D721Med (cell line): ENCODE measurements around the gene NYNRIN.

ENCODE experiments used
- DNase-seq: peaks from one replicate; pipeline ENCODE4 v3.0.0; 2011; ENCODE audit warnings: low spot score; ENCODE audit not compliant: insufficient read length
- FAIRE-seq: peaks from 2 replicates; lab custom pipeline; 2011; peaks lifted over from hg19 to GRCh38; lab: Jason Lieb, UNC
- TF ChIP-seq, protein P1 (sequence below): IDR thresholded peaks from 2 replicates; pipeline ENCODE4 v1.5.1; 2012; ENCODE audit warnings: mild to moderate bottlenecking, control low read depth; ENCODE audit not compliant: insufficient read depth; ENCODE audit errors: missing control alignments

NYNRIN gene

DNA sequence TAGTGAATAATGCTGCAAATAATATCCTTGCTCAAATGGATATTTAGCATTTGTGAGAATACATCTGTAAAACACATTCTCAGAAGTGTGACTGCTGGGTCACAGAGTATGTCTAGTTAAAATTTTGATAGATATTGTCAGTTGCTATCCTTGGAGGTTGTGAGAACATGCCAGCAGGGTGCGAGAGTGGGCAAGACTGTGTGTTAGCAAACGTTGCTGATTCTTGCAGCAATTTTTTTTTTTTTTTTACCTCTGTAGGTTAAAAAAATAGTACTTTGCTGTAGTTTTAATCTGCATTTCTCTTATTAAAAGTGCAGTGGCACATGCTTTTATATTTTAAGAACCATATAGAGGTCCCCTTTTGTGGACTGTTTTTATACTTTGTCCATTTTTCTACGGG, 4.5 kb upstream of the NYNRIN start:
- no peak for DNase-seq
- no peak for FAIRE-seq
- TF ChIP-seq, protein P1, sequence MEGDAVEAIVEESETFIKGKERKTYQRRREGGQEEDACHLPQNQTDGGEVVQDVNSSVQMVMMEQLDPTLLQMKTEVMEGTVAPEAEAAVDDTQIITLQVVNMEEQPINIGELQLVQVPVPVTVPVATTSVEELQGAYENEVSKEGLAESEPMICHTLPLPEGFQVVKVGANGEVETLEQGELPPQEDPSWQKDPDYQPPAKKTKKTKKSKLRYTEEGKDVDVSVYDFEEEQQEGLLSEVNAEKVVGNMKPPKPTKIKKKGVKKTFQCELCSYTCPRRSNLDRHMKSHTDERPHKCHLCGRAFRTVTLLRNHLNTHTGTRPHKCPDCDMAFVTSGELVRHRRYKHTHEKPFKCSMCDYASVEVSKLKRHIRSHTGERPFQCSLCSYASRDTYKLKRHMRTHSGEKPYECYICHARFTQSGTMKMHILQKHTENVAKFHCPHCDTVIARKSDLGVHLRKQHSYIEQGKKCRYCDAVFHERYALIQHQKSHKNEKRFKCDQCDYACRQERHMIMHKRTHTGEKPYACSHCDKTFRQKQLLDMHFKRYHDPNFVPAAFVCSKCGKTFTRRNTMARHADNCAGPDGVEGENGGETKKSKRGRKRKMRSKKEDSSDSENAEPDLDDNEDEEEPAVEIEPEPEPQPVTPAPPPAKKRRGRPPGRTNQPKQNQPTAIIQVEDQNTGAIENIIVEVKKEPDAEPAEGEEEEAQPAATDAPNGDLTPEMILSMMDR: no peak

DNA sequence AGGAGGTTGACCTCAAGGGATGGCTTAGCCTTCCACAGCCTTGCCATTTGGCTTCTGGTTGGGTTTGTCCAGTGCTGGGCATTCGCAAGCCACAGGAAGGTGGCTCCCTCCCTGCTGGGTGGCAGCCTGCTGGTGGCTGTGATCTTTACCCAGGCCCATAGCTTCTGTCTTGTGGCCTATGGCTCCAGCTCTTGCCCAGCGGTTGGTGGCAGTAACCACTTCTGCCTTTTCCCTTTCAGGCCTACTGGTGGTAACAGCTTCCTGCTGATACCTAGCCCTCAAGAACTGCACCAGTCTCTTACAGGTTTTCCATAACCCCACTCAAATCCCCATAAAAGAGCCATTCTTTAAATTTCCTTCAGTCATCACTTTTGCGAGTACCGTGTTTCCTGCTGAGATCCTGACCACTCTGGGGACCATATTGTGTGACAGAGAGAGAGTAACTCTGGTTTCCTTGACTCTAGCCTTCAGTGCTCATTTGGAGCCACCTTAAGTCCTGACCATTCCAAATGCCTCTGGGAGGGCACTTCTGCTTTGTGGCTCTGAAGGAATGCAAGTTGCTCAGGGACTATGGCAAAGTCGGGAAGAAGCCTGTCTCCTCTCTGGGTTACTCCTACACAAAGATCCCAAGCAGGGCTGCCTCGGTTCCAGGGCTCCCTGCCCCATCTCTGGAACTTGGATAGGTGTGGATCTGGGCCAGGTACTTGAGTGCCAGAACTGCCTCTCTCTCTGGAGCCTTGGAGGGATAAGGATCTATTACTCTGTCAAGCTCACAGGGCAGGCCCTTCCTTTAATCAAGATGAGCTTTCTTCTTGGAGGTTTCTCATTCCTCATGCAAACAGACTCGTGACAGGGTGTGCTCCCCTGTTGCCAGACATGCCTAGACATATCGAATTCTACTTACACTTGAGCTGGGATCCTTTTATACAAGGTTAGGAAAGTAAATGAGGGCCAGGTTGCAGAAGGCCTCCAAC, 2.9 kb upstream of the NYNRIN start:
- TF ChIP-seq, protein P1: no peak
- no peak for DNase-seq
- no peak for FAIRE-seq

DNA sequence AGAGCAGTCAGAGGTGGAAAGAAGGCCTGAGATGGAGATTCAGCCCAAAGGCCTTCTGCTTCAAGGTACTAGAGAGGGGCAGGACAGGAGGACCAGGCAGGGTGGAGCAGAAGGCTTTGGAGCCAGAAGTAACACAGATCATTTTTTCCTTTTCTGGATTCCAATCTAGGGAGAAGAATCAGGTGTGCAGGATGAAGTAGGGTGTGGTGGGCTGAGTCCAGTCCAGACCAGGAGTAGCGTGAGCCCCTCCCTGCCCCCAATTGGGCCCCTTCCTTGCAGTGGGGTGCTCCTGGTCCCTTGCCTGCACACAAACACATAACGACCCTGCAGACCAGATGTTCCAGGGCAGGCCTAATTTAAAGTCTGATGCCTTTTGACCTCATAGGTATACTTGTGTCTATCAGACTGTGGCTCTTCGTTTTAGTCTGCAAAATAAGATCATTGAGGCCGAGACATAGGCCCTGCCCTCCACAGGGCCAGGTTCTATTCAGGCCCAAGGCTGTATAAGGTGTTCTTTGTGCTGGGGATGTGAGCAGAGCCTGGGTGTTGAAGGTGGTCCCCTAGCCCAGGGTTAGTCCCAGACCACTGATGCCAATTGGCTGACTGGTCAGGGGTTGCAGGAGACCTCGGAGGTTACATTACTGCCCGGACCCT, 1.0 kb upstream of the NYNRIN start:
- DNase-seq: no peak
- FAIRE-seq: no peak
- TF ChIP-seq, protein P1: no peak

DNA sequence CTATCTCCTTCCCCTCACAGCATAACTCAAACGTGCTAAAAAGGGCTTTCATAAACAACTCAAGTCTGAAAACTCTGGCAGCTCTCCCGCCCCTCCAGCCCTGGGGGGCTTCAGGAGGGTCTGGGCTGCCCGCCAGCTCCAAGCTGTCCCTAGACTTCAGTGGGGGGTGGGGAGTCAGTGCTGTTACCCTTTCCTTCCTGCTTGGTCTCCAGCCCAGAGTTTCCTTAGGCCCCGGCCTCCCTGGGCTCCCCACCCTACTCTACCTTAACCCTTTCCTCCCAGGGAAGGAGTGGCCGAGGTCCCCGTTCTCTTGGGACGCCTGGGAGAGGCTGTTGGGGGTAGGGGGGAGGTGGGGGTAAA, 530 bp upstream of the NYNRIN start:
- DNase-seq: no peak
- TF ChIP-seq, protein P1: no peak
- FAIRE-seq: no peak

DNA sequence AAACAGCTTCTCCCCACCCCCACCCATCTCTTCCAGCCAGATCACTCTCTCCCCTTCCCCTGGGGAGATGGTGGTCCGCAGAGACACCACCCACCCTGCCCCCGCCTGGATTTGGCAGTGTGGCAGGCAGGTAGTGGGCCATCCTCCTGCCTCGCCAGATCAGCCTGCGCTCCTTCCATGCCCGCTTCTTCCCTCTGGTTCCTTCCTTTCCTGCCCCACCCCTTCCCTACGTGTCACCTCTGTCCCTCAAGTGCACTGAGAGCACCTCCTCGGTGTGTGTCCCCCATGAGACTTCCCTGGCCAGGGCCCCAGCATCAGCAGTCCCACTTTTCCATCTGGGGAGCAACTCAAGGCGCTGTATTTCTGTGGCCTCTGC, 632 bp downstream of the NYNRIN start:
- FAIRE-seq (no peak), DNase-seq (no peak)
- TF ChIP-seq, protein P1: no peak

DNA sequence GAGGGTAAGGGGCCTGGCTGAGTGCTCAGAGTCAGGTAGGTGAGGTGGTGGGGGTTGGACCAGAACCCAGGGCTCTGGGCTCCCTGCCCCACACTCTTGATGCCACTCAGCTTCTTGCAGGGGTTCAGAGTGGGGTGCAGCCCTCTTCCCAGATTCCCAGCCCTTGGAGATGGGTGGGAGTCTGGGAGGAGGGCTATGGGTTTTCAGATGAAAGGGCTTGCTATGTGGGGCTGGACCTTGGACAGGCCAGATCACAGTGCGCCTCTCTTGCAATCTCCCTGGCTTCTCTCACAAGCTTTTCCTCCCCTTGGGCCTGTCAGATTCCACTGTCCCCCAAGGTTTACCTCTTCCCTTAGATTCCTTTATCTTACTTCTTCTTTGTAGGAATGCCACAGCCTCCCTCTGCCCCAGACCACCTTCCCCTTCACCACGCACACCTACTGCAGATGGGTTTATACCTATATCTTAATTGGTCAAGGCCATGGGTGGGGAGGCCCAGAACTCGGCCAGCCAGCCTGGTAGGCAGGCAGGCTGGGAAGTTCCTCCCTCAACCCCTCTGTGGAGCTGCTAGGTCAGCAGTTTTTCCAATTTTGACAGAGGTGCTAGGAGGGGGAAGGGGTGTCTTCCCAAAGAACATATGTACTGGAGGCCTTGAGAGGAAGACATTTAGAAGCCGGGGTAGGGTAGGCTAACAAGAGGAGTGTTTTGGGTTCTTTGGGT, 1.4 kb downstream of the NYNRIN start:
- no peak for DNase-seq
- TF ChIP-seq, protein P1: no peak
- FAIRE-seq: no peak
